ENCODE data around the gene PTPN5. TPM values are rescaled to one million over a fixed set of nuclear protein-coding genes. Genes with fewer than 3 reads are reported as not detected.

The PTPN5 gene
- total and polyA plus RNA-seq, 5 donors, result 0.74 to 2.0 (median 1.6) TPM; not detected in 1

GRCh38 chr11:18739685-18740084 is 51.9 kb downstream of the PTPN5 start:
- DNase-seq (no peak), ATAC-seq (no peak)
- intact Hi-C loops (cut with DNase I), result loop anchor here in 1 of 4 donors (10.0 kb wide), 1 partner anchor 195 kb away; no protein-coding TSS in a partner anchor
- no peaks in the 10 kb centered on the region for H3K4me1 ChIP-seq (ENCODE audit: control insufficient read depth, insufficient read depth, low read length)
- no peaks in the 10 kb centered on the region for H3K9me3 ChIP-seq (ENCODE audit: control insufficient read depth, low read length)
- no peak overlapping the region for H3K4me3 ChIP-seq (ENCODE audit: low read length)
- WGBS, result 69% methylated on average over 4 of the region's 4 CpGs
- H3K27ac ChIP-seq (ENCODE audit: low read length), result no peak overlapping the region
- H3K27me3 ChIP-seq (ENCODE audit: control insufficient read depth, insufficient read depth), result no peaks in the 10 kb centered on the region

DNA sequence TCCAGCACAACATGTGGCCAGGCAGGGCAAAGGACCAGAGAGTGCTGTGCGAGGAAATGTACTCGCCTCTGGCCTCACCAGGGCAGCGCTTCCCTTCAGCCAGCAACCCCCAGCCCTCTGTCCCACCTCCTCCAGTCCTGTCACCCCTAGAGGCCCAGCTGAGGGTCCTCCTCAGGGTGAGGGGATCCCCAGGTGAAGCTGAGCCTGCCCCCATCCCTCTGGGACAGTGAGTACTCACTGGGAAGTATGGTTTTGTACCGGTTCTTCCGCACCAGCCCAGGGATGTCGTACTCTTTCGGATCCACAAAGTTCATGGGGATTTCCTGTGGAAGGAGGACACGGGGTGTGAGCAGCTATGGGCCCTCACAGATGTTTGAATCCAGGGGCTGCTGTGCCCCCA is 54.0 kb downstream of the PTPN5 start:
- H3K27ac ChIP-seq (ENCODE audit: low read length), result no peak overlapping the region
- ATAC-seq (no peak), DNase-seq (no peak)
- 85% methylated on average over 8 of the region's 8 CpGs for WGBS
- no peaks in the 10 kb centered on the region for H3K9me3 ChIP-seq (ENCODE audit: control insufficient read depth, low read length)
- H3K4me1 ChIP-seq (ENCODE audit: control insufficient read depth, insufficient read depth, low read length), result no peaks in the 10 kb centered on the region
- intact Hi-C loops (cut with DNase I), result loop anchor here in 1 of 4 donors (10.0 kb wide), 1 partner anchor 193 kb away; no protein-coding TSS in a partner anchor
- no peaks in the 10 kb centered on the region for H3K27me3 ChIP-seq (ENCODE audit: control insufficient read depth, insufficient read depth)
- H3K4me3 ChIP-seq (ENCODE audit: low read length), result no peak overlapping the region

DNA sequence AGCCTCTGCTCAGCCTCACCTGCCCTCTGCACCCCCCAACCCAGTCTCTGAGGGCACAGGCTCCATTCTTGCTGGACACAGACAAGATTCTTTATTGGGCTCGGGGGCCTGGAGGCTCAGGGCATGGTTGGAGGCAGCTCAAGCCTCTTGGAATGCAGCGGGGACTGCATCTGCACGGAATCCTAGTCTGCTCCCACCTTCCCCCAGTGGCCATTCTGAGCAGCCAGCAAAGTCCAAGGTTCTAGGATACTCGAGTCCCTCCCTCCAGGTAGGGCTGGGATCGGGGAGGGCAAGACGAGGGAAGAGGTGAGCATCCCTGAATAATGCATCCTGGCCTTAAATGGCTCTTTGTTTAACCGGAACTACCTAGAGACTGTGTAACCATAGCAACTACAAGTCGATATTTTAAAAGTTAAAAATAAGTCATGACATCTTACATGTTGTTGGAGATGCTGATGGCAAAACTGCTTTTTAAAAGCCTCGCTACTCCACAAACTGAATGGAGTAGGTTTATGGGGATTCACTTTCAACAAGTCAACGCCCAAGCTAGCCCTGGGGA is 54.9 kb downstream of the PTPN5 start:
- H3K27ac ChIP-seq (ENCODE audit: low read length), result no peak overlapping the region
- H3K9me3 ChIP-seq (ENCODE audit: control insufficient read depth, low read length), result no peaks in the 10 kb centered on the region
- H3K27me3 ChIP-seq (ENCODE audit: control insufficient read depth, insufficient read depth), result no peaks in the 10 kb centered on the region
- DNase-seq, result no peak
- H3K4me1 ChIP-seq (ENCODE audit: control insufficient read depth, insufficient read depth, low read length), result no peaks in the 10 kb centered on the region
- intact Hi-C loops (cut with DNase I), result loop anchor here in 1 of 4 donors (10.0 kb wide), 1 partner anchor 192 kb away; no protein-coding TSS in a partner anchor
- no peak for ATAC-seq
- H3K4me3 ChIP-seq (ENCODE audit: low read length), result no peak overlapping the region
- 61% methylated on average over 10 of the region's 10 CpGs for WGBS

- intact Hi-C loops (cut with DNase I), result loop anchor here in 1 of 4 donors (10.0 kb wide), 1 partner anchor 188 kb away; no protein-coding TSS in a partner anchor
- H3K27me3 ChIP-seq (ENCODE audit: control insufficient read depth, insufficient read depth), result no peaks in the 10 kb centered on the region
- no peak overlapping the region for H3K4me3 ChIP-seq (ENCODE audit: low read length)
- no peaks in the 10 kb centered on the region for H3K4me1 ChIP-seq (ENCODE audit: control insufficient read depth, insufficient read depth, low read length)
- H3K9me3 ChIP-seq (ENCODE audit: control insufficient read depth, low read length), result no peaks in the 10 kb centered on the region
- ATAC-seq (no peak), DNase-seq (no peak)
- WGBS, result 87% methylated on average over 16 of the region's 16 CpGs
- no peak overlapping the region for H3K27ac ChIP-seq (ENCODE audit: low read length)
Measured at GRCh38 chr11:18733202-18733601, 58.4 kb downstream of the PTPN5 start.

GRCh38 chr11:18731949-18732821 is 59.4 kb downstream of the PTPN5 start:
- Histone ChIP-seq H3K27me3 (ENCODE audit: control insufficient read depth, insufficient read depth) (no peaks in the 10 kb centered on the region), H3K4me1 (ENCODE audit: control insufficient read depth, insufficient read depth, low read length) (no peaks in the 10 kb centered on the region), H3K27ac (ENCODE audit: low read length) (no peak overlapping the region), H3K9me3 (ENCODE audit: control insufficient read depth, low read length) (no peaks in the 10 kb centered on the region), H3K4me3 (ENCODE audit: low read length) (no peak overlapping the region)
- WGBS, result 71% methylated on average over 11 of the region's 11 CpGs
- ATAC-seq (peak in 1 of 2 donors; percentile 56), DNase-seq (peak; percentile 34 to 81 (median 66))
- intact Hi-C loops (cut with DNase I), result loop anchor here in 1 of 4 donors (10.0 kb wide), 1 partner anchor 187 kb away; no protein-coding TSS in a partner anchor

DNA sequence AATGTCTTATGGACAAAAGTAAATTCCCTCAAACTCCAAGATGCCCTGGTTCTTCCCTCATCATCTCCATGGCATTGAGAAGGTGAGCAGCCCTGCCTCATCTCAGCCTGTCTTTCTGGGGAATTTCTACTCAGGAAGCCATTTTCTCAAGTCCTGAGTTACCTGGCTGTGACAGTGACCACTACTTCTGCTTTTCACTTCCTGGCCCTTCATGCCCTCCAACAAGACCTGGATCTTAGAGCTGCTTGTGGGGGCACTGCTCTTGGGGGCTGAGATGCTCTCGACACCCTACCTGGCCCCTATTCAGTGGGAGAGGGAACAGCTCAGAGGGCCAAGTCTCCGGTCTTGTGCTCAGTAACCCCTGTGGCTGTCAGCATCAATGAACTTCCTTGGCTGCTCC is 60.2 kb downstream of the PTPN5 start:
- H3K27me3 ChIP-seq (ENCODE audit: control insufficient read depth, insufficient read depth), result no peaks in the 10 kb centered on the region
- ATAC-seq (no peak), DNase-seq (no peak)

GRCh38 chr11:18730020-18730419 is 61.6 kb downstream of the PTPN5 start:
- Histone ChIP-seq H3K27me3 (ENCODE audit: control insufficient read depth, insufficient read depth) (no peaks in the 10 kb centered on the region), H3K9me3 (ENCODE audit: control insufficient read depth, low read length) (no peaks in the 10 kb centered on the region), H3K27ac (ENCODE audit: low read length) (no peak overlapping the region), H3K4me1 (ENCODE audit: control insufficient read depth, insufficient read depth, low read length) (no peaks in the 10 kb centered on the region), H3K4me3 (ENCODE audit: low read length) (no peak overlapping the region)
- ATAC-seq (no peak), DNase-seq (no peak)
- intact Hi-C loops (cut with DNase I), result loop anchor here in 1 of 4 donors (10.0 kb wide), 1 partner anchor 185 kb away; no protein-coding TSS in a partner anchor
- 82% methylated on average over 9 of the region's 9 CpGs for WGBS

More for the DNA sequence above, 60.2 kb downstream of the PTPN5 start:
- Histone ChIP-seq H3K27ac (ENCODE audit: low read length) (no peak overlapping the region), H3K4me3 (ENCODE audit: low read length) (no peak overlapping the region), H3K4me1 (ENCODE audit: control insufficient read depth, insufficient read depth, low read length) (no peaks in the 10 kb centered on the region), H3K9me3 (ENCODE audit: control insufficient read depth, low read length) (no peaks in the 10 kb centered on the region)
- intact Hi-C loops (cut with DNase I), result loop anchor here in 1 of 4 donors (10.0 kb wide), 1 partner anchor 187 kb away; no protein-coding TSS in a partner anchor
- WGBS, result 85% methylated on average over 2 of the region's 2 CpGs

DNA sequence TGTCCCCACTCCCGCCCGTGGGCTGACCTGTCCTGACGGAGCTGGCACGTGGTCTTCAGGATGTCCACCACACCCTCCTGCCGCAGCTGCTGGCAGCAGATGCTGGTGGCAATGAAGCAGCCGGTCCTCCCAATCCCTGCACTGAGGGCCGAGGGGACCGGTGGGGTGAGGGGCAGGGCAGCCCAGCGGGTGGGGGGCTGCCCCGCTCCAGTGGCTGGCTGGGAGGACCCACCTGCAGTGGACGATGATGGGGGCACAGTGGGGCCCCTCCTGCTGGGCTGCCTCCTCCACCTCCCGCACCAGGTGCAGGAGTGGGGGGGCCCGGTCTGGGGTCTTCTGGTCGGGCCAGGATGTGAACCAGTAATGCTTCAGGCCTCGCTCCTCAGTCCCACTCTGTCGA is 62.2 kb downstream of the PTPN5 start:
- H3K27me3 ChIP-seq (ENCODE audit: control insufficient read depth, insufficient read depth), result no peaks in the 10 kb centered on the region
- H3K4me1 ChIP-seq (ENCODE audit: control insufficient read depth, insufficient read depth, low read length), result no peaks in the 10 kb centered on the region
- DNase-seq (no peak), ATAC-seq (no peak)
- no peak overlapping the region for H3K4me3 ChIP-seq (ENCODE audit: low read length)
- H3K9me3 ChIP-seq (ENCODE audit: control insufficient read depth, low read length), result no peaks in the 10 kb centered on the region
- H3K27ac ChIP-seq (ENCODE audit: low read length), result no peak overlapping the region
- 87% methylated on average over 16 of the region's 16 CpGs for WGBS
- intact Hi-C loops (cut with DNase I), result no loop called here

GRCh38 chr11:18728658-18729057 is 62.9 kb downstream of the PTPN5 start:
- Histone ChIP-seq H3K27me3 (ENCODE audit: control insufficient read depth, insufficient read depth) (no peaks in the 10 kb centered on the region), H3K4me1 (ENCODE audit: control insufficient read depth, insufficient read depth, low read length) (no peaks in the 10 kb centered on the region), H3K4me3 (ENCODE audit: low read length) (no peak overlapping the region), H3K27ac (ENCODE audit: low read length) (no peak overlapping the region), H3K9me3 (ENCODE audit: control insufficient read depth, low read length) (no peaks in the 10 kb centered on the region)
- 95% methylated on average over 13 of the region's 13 CpGs for WGBS
- ATAC-seq, result no peak
- intact Hi-C loops (cut with DNase I), result no loop called here
- no peak for DNase-seq

DNA sequence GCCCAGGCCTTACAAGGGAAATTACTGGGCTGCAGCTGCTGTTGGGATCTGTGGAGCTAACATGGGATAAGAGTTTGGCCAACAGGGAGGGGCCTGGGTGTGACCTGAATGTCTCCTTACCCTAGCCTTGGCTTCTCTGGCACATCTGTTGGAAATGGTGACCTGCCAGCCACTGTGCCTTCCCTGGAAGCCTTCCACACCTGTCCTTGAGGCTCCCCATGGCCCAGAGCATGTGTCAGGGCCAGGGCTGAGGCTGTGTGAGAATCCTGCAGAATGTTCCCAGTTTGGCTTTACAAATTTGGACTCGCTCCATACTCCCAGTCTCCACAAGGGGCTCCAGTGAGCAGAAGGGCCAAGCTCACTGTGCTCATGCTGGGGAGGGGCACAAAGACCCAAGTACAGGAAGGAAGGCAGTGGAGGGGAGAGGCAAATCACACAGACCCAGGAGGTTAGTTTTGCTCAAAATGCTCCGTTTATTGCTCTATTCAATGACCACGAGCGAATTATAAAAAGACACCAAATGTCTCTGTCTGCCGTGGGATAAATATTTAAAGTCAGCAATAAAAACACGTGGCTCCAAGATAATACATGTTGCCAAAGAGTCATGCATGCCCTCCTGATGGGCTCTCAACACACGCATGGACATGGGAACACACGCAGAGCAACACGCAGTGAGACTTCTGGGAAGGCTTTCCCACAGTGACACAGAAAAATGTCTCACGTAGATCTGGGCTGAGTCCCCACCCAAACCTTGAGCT is 63.9 kb downstream of the PTPN5 start:
- Histone ChIP-seq H3K9me3 (ENCODE audit: control insufficient read depth, low read length) (no peaks in the 10 kb centered on the region), H3K4me1 (ENCODE audit: control insufficient read depth, insufficient read depth, low read length) (no peaks in the 10 kb centered on the region), H3K4me3 (ENCODE audit: low read length) (no peak overlapping the region), H3K27me3 (ENCODE audit: control insufficient read depth, insufficient read depth) (no peaks in the 10 kb centered on the region), H3K27ac (ENCODE audit: low read length) (no peak overlapping the region)
- WGBS, result 46% methylated on average over 10 of the region's 10 CpGs
- intact Hi-C loops (cut with DNase I), result no loop called here
- ATAC-seq (peak; percentile 57 to 60), DNase-seq (peak in 1 of 3 donors; percentile 31)
